ENCODE data around the gene FAHD2A. TPM values are rescaled to one million over a fixed set of nuclear protein-coding genes. Genes with fewer than 3 reads are reported as not detected.
"Not testable (repeated sequence)": the region's sequence is repeated elsewhere in the genome, so short reads cannot be mapped to it uniquely, and the experiment has no call there.

The FAHD2A gene
- total and polyA plus RNA-seq, 2 experiments from 2014 or later: 30.1 to 36.9 TPM

GRCh38 chr2:95411239-95411638, 8.7 kb downstream of the FAHD2A start:
- H2AFZ ChIP-seq; H3K79me2 ChIP-seq; DNase-seq (ENCODE audit: low spot score); H3K4me2 ChIP-seq; H3K27ac ChIP-seq; H3K4me3 ChIP-seq; H4K20me1 ChIP-seq (ENCODE audit: insufficient read depth, poor library complexity, severe bottlenecking); H3K9me3 ChIP-seq (ENCODE audit: low read depth); H3K4me1 ChIP-seq (ENCODE audit: insufficient read depth); H3K27me3 ChIP-seq; H3K9me2 ChIP-seq (replicated peaks; ENCODE audit: insufficient read depth); H3K36me3 ChIP-seq (replicated peaks; ENCODE audit: insufficient read depth, low read depth): not testable (repeated sequence)
- WGBS (ENCODE audit: low lambda C conversion rate, missing lambda C conversion rate): 96% methylated on average over 5 of the region's 5 CpGs

- H3K4me1 ChIP-seq (ENCODE audit: insufficient read depth); H4K20me1 ChIP-seq (ENCODE audit: insufficient read depth, poor library complexity, severe bottlenecking); H3K27ac ChIP-seq; H3K27me3 ChIP-seq; H3K9me3 ChIP-seq (ENCODE audit: low read depth); H3K4me2 ChIP-seq; H3K79me2 ChIP-seq; H3K4me3 ChIP-seq; H3K9me2 ChIP-seq (replicated peaks; ENCODE audit: insufficient read depth); H3K36me3 ChIP-seq (replicated peaks; ENCODE audit: insufficient read depth, low read depth); H2AFZ ChIP-seq: not testable (repeated sequence)
- TF ChIP-seq CTCF (IDR thresholded peaks at IDR 0.05; ENCODE audit: poor library complexity): peak; percentile 75
- DNase-seq (ENCODE audit: low spot score): peak; percentile 78
- 52% methylated on average over 6 of the region's 9 CpGs for WGBS (ENCODE audit: low lambda C conversion rate, missing lambda C conversion rate)
Observed at GRCh38 chr2:95414015-95414594, 11.6 kb downstream of the FAHD2A start.

GRCh38 chr2:95415138-95415537, 12.6 kb downstream of the FAHD2A start:
- not testable (repeated sequence) for H3K9me3 ChIP-seq (ENCODE audit: low read depth); H3K9me2 ChIP-seq (replicated peaks; ENCODE audit: insufficient read depth); H3K4me1 ChIP-seq (ENCODE audit: insufficient read depth); DNase-seq (ENCODE audit: low spot score); H3K4me2 ChIP-seq; H2AFZ ChIP-seq; H3K27ac ChIP-seq; H3K36me3 ChIP-seq (replicated peaks; ENCODE audit: insufficient read depth, low read depth); H3K4me3 ChIP-seq; H4K20me1 ChIP-seq (ENCODE audit: insufficient read depth, poor library complexity, severe bottlenecking); H3K27me3 ChIP-seq; H3K79me2 ChIP-seq
- 90% methylated on average over 3 of the region's 3 CpGs for WGBS (ENCODE audit: low lambda C conversion rate, missing lambda C conversion rate)

GRCh38 chr2:95415561-95415960, 13.1 kb downstream of the FAHD2A start:
- not testable (repeated sequence) for H3K79me2 ChIP-seq; DNase-seq (ENCODE audit: low spot score); H3K4me1 ChIP-seq (ENCODE audit: insufficient read depth); H4K20me1 ChIP-seq (ENCODE audit: insufficient read depth, poor library complexity, severe bottlenecking); H3K9me3 ChIP-seq (ENCODE audit: low read depth); H3K4me3 ChIP-seq; H3K9me2 ChIP-seq (replicated peaks; ENCODE audit: insufficient read depth); H3K36me3 ChIP-seq (replicated peaks; ENCODE audit: insufficient read depth, low read depth); H2AFZ ChIP-seq; H3K27me3 ChIP-seq; H3K27ac ChIP-seq; H3K4me2 ChIP-seq
- 95% methylated on average over 15 of the region's 16 CpGs for WGBS (ENCODE audit: low lambda C conversion rate, missing lambda C conversion rate)

- H3K4me3 ChIP-seq; H3K9me2 ChIP-seq (replicated peaks; ENCODE audit: insufficient read depth); H4K20me1 ChIP-seq (ENCODE audit: insufficient read depth, poor library complexity, severe bottlenecking); H2AFZ ChIP-seq; DNase-seq (ENCODE audit: low spot score); H3K27me3 ChIP-seq; H3K36me3 ChIP-seq (replicated peaks; ENCODE audit: insufficient read depth, low read depth); H3K4me2 ChIP-seq; H3K27ac ChIP-seq; H3K9me3 ChIP-seq (ENCODE audit: low read depth); H3K79me2 ChIP-seq; H3K4me1 ChIP-seq (ENCODE audit: insufficient read depth): not testable (repeated sequence)
- WGBS (ENCODE audit: low lambda C conversion rate, missing lambda C conversion rate): 74% methylated on average over 10 of the region's 30 CpGs
Observed at GRCh38 chr2:95427196-95427867, 24.8 kb downstream of the FAHD2A start.

- H3K79me2 ChIP-seq; H3K36me3 ChIP-seq (replicated peaks; ENCODE audit: insufficient read depth, low read depth); H3K27me3 ChIP-seq; H4K20me1 ChIP-seq (ENCODE audit: insufficient read depth, poor library complexity, severe bottlenecking); H3K9me2 ChIP-seq (replicated peaks; ENCODE audit: insufficient read depth); H3K4me3 ChIP-seq; H2AFZ ChIP-seq; H3K27ac ChIP-seq; H3K4me1 ChIP-seq (ENCODE audit: insufficient read depth); H3K9me3 ChIP-seq (ENCODE audit: low read depth); DNase-seq (ENCODE audit: low spot score); H3K4me2 ChIP-seq: not testable (repeated sequence)
- no CpG with 5 or more reads among the region's 8 CpGs for WGBS (ENCODE audit: low lambda C conversion rate, missing lambda C conversion rate)
Observed at GRCh38 chr2:95429748-95430467, 27.4 kb downstream of the FAHD2A start.

- not testable (repeated sequence) for H3K27me3 ChIP-seq; H3K4me2 ChIP-seq; H3K27ac ChIP-seq; H4K20me1 ChIP-seq (ENCODE audit: insufficient read depth, poor library complexity, severe bottlenecking); H3K36me3 ChIP-seq (replicated peaks; ENCODE audit: insufficient read depth, low read depth); DNase-seq (ENCODE audit: low spot score); H3K4me3 ChIP-seq; H3K79me2 ChIP-seq; H3K9me2 ChIP-seq (replicated peaks; ENCODE audit: insufficient read depth); H3K4me1 ChIP-seq (ENCODE audit: insufficient read depth); H3K9me3 ChIP-seq (ENCODE audit: low read depth); H2AFZ ChIP-seq
- WGBS (ENCODE audit: low lambda C conversion rate, missing lambda C conversion rate): 50% methylated on average over 1 of the region's 4 CpGs
Observed at GRCh38 chr2:95433373-95433772, 30.9 kb downstream of the FAHD2A start.

GRCh38 chr2:95433973-95434372, 31.5 kb downstream of the FAHD2A start:
- not testable (repeated sequence) for H2AFZ ChIP-seq; H3K4me3 ChIP-seq; H3K27me3 ChIP-seq; H3K9me3 ChIP-seq (ENCODE audit: low read depth); H4K20me1 ChIP-seq (ENCODE audit: insufficient read depth, poor library complexity, severe bottlenecking); H3K9me2 ChIP-seq (replicated peaks; ENCODE audit: insufficient read depth); H3K4me2 ChIP-seq; H3K27ac ChIP-seq; H3K79me2 ChIP-seq; DNase-seq (ENCODE audit: low spot score); H3K36me3 ChIP-seq (replicated peaks; ENCODE audit: insufficient read depth, low read depth); H3K4me1 ChIP-seq (ENCODE audit: insufficient read depth)
- 85% methylated on average over 2 of the region's 2 CpGs for WGBS (ENCODE audit: low lambda C conversion rate, missing lambda C conversion rate)

Data from hepatocyte (in vitro differentiated cells).